HG02588 (cell line): ENCODE data around the gene GJC1.

Experiments
- ATAC-seq: cut with Tn5 transposase; IDR thresholded peaks from one replicate; pipeline ENCODE4 v1.9.1; 2021; ENCODE audit warnings: mild to moderate bottlenecking, moderate library complexity; ENCODE audit not compliant: unreplicated experiment

Gene GJC1

GRCh38 chr17:44829523-44830358 lies at the start of gene GJC1:
TSS of gene GJC1 (minus strand) at chr17:44830287. CDS start at chr17:44805817, 24,470 bp downstream.
- ATAC-seq = no peak

GRCh38 chr17:44879376-44879775 lies 49.3 kb upstream of the GJC1 start:
- no peak for ATAC-seq

- no peak for ATAC-seq
Measured at GRCh38 chr17:44878627-44879221, 48.6 kb upstream of the GJC1 start.

- ATAC-seq = no peak
Measured at GRCh38 chr17:44877121-44877520, 47.0 kb upstream of the GJC1 start.

GRCh38 chr17:44875761-44876160 lies 45.7 kb upstream of the GJC1 start:
- ATAC-seq = no peak

- no peak for ATAC-seq
Measured at GRCh38 chr17:44872131-44872768, 42.2 kb upstream of the GJC1 start.

- no peak for ATAC-seq
Measured at GRCh38 chr17:44871556-44871955, 41.5 kb upstream of the GJC1 start.

GRCh38 chr17:44867841-44868240 lies 37.8 kb upstream of the GJC1 start:
- no peak for ATAC-seq

GRCh38 chr17:44865931-44866330 lies 35.8 kb upstream of the GJC1 start:
- ATAC-seq = no peak

GRCh38 chr17:44865231-44865660 lies 35.2 kb upstream of the GJC1 start:
- no peak for ATAC-seq

GRCh38 chr17:44864831-44865230 lies 34.7 kb upstream of the GJC1 start:
- ATAC-seq = no peak

- no peak for ATAC-seq
Measured at GRCh38 chr17:44863061-44863918, 33.2 kb upstream of the GJC1 start.

- ATAC-seq = no peak
Measured at GRCh38 chr17:44862278-44862914, 32.3 kb upstream of the GJC1 start.

GRCh38 chr17:44859701-44860100 lies 29.6 kb upstream of the GJC1 start:
- no peak for ATAC-seq

GRCh38 chr17:44854192-44854591 lies 24.1 kb upstream of the GJC1 start:
- no peak for ATAC-seq

- ATAC-seq = no peak
Measured at GRCh38 chr17:44850612-44851011, 20.5 kb upstream of the GJC1 start.

GRCh38 chr17:44850025-44850424 lies 19.9 kb upstream of the GJC1 start:
- no peak for ATAC-seq

- no peak for ATAC-seq
Measured at GRCh38 chr17:44848961-44849489, 18.9 kb upstream of the GJC1 start.

GRCh38 chr17:44848257-44848795 lies 18.2 kb upstream of the GJC1 start:
- ATAC-seq = no peak

- no peak for ATAC-seq
Measured at GRCh38 chr17:44847586-44847985, 17.5 kb upstream of the GJC1 start, which contains the start of gene HIGD1B. TSS of gene HIGD1B (plus strand) at chr17:44847883. CDS start at chr17:44848153, 270 bp downstream.
